Body of pancreas (tissue), 4 donors: ENCODE data around the gene SOX8.

Experiments used
- POLR2A ChIP-seq, 3 donors: fragments of 450-650 bp; IDR thresholded peaks; one replicate each; pipeline ENCODE4 v1.6.1; 2016; ENCODE audit warnings: antibody characterized with exemption in 3 of 3, mild to moderate bottlenecking in 2 of 3
- TF ChIP-seq, protein P1 (sequence below), 7 experiments: fragments of 450-650 bp in 4 of 7; fragments of 200-600 bp in 3 of 7; sonication (generic) in 3 of 7; IDR thresholded peaks; one replicate each; pipeline ENCODE4 v1.5.1; 2016 to 2019; ENCODE audit warnings: antibody characterized with exemption in 7 of 7

- TF ChIP-seq, protein P1, sequence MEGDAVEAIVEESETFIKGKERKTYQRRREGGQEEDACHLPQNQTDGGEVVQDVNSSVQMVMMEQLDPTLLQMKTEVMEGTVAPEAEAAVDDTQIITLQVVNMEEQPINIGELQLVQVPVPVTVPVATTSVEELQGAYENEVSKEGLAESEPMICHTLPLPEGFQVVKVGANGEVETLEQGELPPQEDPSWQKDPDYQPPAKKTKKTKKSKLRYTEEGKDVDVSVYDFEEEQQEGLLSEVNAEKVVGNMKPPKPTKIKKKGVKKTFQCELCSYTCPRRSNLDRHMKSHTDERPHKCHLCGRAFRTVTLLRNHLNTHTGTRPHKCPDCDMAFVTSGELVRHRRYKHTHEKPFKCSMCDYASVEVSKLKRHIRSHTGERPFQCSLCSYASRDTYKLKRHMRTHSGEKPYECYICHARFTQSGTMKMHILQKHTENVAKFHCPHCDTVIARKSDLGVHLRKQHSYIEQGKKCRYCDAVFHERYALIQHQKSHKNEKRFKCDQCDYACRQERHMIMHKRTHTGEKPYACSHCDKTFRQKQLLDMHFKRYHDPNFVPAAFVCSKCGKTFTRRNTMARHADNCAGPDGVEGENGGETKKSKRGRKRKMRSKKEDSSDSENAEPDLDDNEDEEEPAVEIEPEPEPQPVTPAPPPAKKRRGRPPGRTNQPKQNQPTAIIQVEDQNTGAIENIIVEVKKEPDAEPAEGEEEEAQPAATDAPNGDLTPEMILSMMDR (IDR thresholded peaks at IDR 0.05) = no peak
- TF ChIP-seq POLR2A (IDR thresholded peaks at IDR 0.05) = no peak
These were observed 38.5 kb downstream of the SOX8 start for GRCh38 chr16:1020091-1020399.
